SK-N-SH (cell line): Measurements from ENCODE around the gene MED27. TPM values are rescaled to one million over a fixed set of nuclear protein-coding genes. Genes with fewer than 3 reads are reported as not detected.

Experiments
- CTCF ChIP-seq: fragments of 200-600 bp; sonication (generic); IDR thresholded peaks from 2 replicates; pipeline ENCODE4 v1.6.1; 2017; ENCODE audit warnings: antibody characterized with exemption, mild to moderate bottlenecking, moderate library complexity
- ELF1 ChIP-seq: IDR thresholded peaks from 2 replicates; pipeline ENCODE4 v1.4.0; 2012
- FOSL2 ChIP-seq: IDR thresholded peaks from 2 replicates; pipeline ENCODE4 v1.4.0; 2012; ENCODE audit warnings: low read depth, mild to moderate bottlenecking, moderate library complexity, borderline replicate concordance
- FOXM1 ChIP-seq: IDR thresholded peaks from 2 replicates; pipeline ENCODE4 v1.4.0; 2012; ENCODE audit warnings: low read depth, mild to moderate bottlenecking
- GABPA ChIP-seq: IDR thresholded peaks from 2 replicates; pipeline ENCODE4 v1.4.0; 2012; ENCODE audit warnings: low read depth, mild to moderate bottlenecking
- IRF3 ChIP-seq: fragments of 150-350 bp; IDR thresholded peaks from 2 replicates; pipeline ENCODE4 v1.6.1; 2016; ENCODE audit warnings: mild to moderate bottlenecking, low read depth, low read length
- JUND ChIP-seq: IDR thresholded peaks from 2 replicates; pipeline ENCODE4 v1.4.0; 2012
- MEF2A ChIP-seq: IDR thresholded peaks from 2 replicates; pipeline ENCODE4 v1.4.0; 2012; ENCODE audit warnings: low read depth, borderline replicate concordance
- MXI1 ChIP-seq: IDR thresholded peaks from 2 replicates; pipeline ENCODE4 v1.6.1; 2012; ENCODE audit warnings: mild to moderate bottlenecking, low read depth, low read length, improper control_type of control experiment
- NFIC ChIP-seq: IDR thresholded peaks from 2 replicates; pipeline ENCODE4 v1.4.0; 2012; ENCODE audit warnings: borderline replicate concordance
- NRF1 ChIP-seq: IDR thresholded peaks from 2 replicates; pipeline ENCODE4 v1.6.1; 2012; ENCODE audit warnings: low read depth, mild to moderate bottlenecking, low read length
- PBX3 ChIP-seq: IDR thresholded peaks from 2 replicates; pipeline ENCODE4; 2012
- POLR2AphosphoS5 ChIP-seq: IDR thresholded peaks from 2 replicates; pipeline ENCODE4 v1.6.1; 2012; ENCODE audit warnings: low read depth, low read length
- RAD21 ChIP-seq: IDR thresholded peaks from 2 replicates; pipeline ENCODE4 v1.6.1; 2012; ENCODE audit warnings: mild to moderate bottlenecking, low read length
- RCOR1 ChIP-seq: fragments of 150-350 bp; IDR thresholded peaks from 2 replicates; pipeline ENCODE4 v1.6.1; 2017; ENCODE audit warnings: antibody characterized with exemption, low read length
- RFX5 ChIP-seq: IDR thresholded peaks from 2 replicates; pipeline ENCODE4 v1.6.1; 2012; ENCODE audit warnings: mild to moderate bottlenecking, improper control_type of control experiment, low read length
- SIN3A ChIP-seq: IDR thresholded peaks from 2 replicates; pipeline ENCODE4 v1.6.1; 2012; ENCODE audit warnings: low read depth, mild to moderate bottlenecking, low read length, moderate library complexity, borderline replicate concordance
- TAF1 ChIP-seq: IDR thresholded peaks from 2 replicates; pipeline ENCODE4 v1.6.1; 2012; ENCODE audit warnings: low read depth, mild to moderate bottlenecking, low read length, moderate library complexity, borderline replicate concordance
- TCF12 ChIP-seq: IDR thresholded peaks from 2 replicates; pipeline ENCODE4 v1.4.0; 2012
- TEAD4 ChIP-seq: IDR thresholded peaks from 2 replicates; pipeline ENCODE4 v1.4.0; 2012; ENCODE audit warnings: mild to moderate bottlenecking, borderline replicate concordance; ENCODE audit not compliant: insufficient read depth
- USF1 ChIP-seq: IDR thresholded peaks from 2 replicates; pipeline ENCODE4 v1.4.0; 2012; ENCODE audit warnings: low read depth, borderline replicate concordance
- ZBTB33 ChIP-seq: IDR thresholded peaks from 2 replicates; pipeline ENCODE4 v1.4.0; 2012; ENCODE audit warnings: low read depth, borderline replicate concordance
- polyA plus RNA-seq, 3 experiments: library from polyadenylated mRNA; depleted of rRNA; stranded (reverse); fragments of >200 nt; gene quantifications; 2 replicates each; pipeline ENCODE4 v1.2.3, GENCODE V29; 2012

Gene MED27
- polyA plus RNA-seq, 1 of the 3 experiments (the other 2 are of a cell fraction): 35.0 TPM

- peak; percentile 63; the same call in 1 of the 2 replicates for TF ChIP-seq MXI1
- TF ChIP-seq TAF1: no peak
- TF ChIP-seq RAD21: no peak; the same call in none of the 2 replicates
- TF ChIP-seq POLR2AphosphoS5: no peak
- no peak for TF ChIP-seq NFIC
- TF ChIP-seq NRF1: no peak
- no peak for TF ChIP-seq RFX5
- no peak for TF ChIP-seq FOXM1
- no peak for TF ChIP-seq PBX3
- no peak for TF ChIP-seq SIN3A
- no peak for TF ChIP-seq USF1
- TF ChIP-seq TCF12: peak; percentile 20; the same call in 1 of the 2 replicates
- TF ChIP-seq GABPA: no peak
- no peak for TF ChIP-seq TEAD4
- peak; percentile 57; the same call in 1 of the 2 replicates for TF ChIP-seq RCOR1
- no peak for TF ChIP-seq JUND
- no peak for TF ChIP-seq ZBTB33
- TF ChIP-seq CTCF: no peak
- TF ChIP-seq ELF1: no peak
- no peak for TF ChIP-seq FOSL2
- TF ChIP-seq IRF3: no peak
- no peak for TF ChIP-seq MEF2A
- TF ChIP-seq, all 33 proteins: peak for 6
These were observed 99.2 kb downstream of the MED27 start (continued) for GRCh38 chr9:131980267-131981016.
